Ishikawa (cell line): Measurements from ENCODE around the gene RPTOR.

ENCODE experiments used
- CEBPB ChIP-seq: IDR thresholded peaks from 2 replicates; pipeline ENCODE4 v1.6.1; 2012
- CREB1 ChIP-seq: IDR thresholded peaks from 2 replicates; pipeline ENCODE4 v1.6.1; 2012; ENCODE audit warnings: low read depth
- EGR1 ChIP-seq: IDR thresholded peaks from 2 replicates; pipeline ENCODE4 v1.6.1; 2012
- EP300 ChIP-seq: IDR thresholded peaks from 2 replicates; pipeline ENCODE4 v1.6.1; 2012; ENCODE audit warnings: borderline replicate concordance
- FOXM1 ChIP-seq: IDR thresholded peaks from 2 replicates; pipeline ENCODE4 v1.6.1; 2012; ENCODE audit warnings: low read depth, borderline replicate concordance
- NFIC ChIP-seq: IDR thresholded peaks from 2 replicates; pipeline ENCODE4 v1.6.1; 2012
- RAD21 ChIP-seq: IDR thresholded peaks from 2 replicates; pipeline ENCODE4 v1.6.1; 2012; ENCODE audit warnings: low read depth
- TAF1 ChIP-seq: IDR thresholded peaks from 2 replicates; pipeline ENCODE4 v1.6.1; 2012; ENCODE audit warnings: low read depth, mild to moderate bottlenecking
- TCF12 ChIP-seq: IDR thresholded peaks from 2 replicates; pipeline ENCODE4 v1.6.1; 2012; ENCODE audit warnings: low read depth
- TEAD4 ChIP-seq: IDR thresholded peaks from 2 replicates; pipeline ENCODE4 v1.6.1; 2012
- YY1 ChIP-seq: IDR thresholded peaks from 2 replicates; pipeline ENCODE4 v1.6.1; 2012; ENCODE audit warnings: low read depth
- ZBTB7A ChIP-seq: IDR thresholded peaks from 2 replicates; pipeline ENCODE4 v1.6.1; 2012; ENCODE audit warnings: low read depth
- TF ChIP-seq, protein P1 (sequence below): IDR thresholded peaks from 2 replicates; pipeline ENCODE4 v1.6.1; 2012
- TF ChIP-seq, protein P2 (sequence below): IDR thresholded peaks from 2 replicates; pipeline ENCODE4 v1.6.1; 2012; ENCODE audit warnings: low read depth, mild to moderate bottlenecking
- TF ChIP-seq, protein P3 (sequence below): IDR thresholded peaks from 2 replicates; pipeline ENCODE4 v1.6.1; 2012

The RPTOR gene

DNA sequence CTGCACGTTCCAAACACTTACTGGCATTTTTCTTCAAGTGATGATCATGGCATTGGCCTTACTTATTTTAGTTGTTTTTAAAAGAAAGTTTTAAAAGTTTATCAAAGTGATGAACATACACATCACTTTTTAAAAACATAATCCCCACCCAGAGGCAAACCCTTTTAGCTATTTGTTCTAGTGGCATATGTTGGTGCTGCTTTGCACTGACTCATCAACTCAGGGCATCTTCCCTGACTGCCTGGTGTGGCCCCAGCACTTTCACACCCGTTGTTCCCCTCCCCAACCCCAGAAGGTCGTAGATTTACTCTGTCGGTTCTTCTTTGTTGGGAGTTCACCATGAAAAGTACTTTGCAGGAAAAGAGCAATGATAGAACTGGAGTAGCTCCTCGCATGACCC, 161.3 kb downstream of the RPTOR start:
- TF ChIP-seq, protein P1, sequence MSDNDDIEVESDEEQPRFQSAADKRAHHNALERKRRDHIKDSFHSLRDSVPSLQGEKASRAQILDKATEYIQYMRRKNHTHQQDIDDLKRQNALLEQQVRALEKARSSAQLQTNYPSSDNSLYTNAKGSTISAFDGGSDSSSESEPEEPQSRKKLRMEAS = no peak
- no peak for TF ChIP-seq YY1
- no peak for TF ChIP-seq EP300
- no peak for TF ChIP-seq TEAD4
- TF ChIP-seq TCF12 = no peak
- no peak for TF ChIP-seq CEBPB
- TF ChIP-seq, protein P2, sequence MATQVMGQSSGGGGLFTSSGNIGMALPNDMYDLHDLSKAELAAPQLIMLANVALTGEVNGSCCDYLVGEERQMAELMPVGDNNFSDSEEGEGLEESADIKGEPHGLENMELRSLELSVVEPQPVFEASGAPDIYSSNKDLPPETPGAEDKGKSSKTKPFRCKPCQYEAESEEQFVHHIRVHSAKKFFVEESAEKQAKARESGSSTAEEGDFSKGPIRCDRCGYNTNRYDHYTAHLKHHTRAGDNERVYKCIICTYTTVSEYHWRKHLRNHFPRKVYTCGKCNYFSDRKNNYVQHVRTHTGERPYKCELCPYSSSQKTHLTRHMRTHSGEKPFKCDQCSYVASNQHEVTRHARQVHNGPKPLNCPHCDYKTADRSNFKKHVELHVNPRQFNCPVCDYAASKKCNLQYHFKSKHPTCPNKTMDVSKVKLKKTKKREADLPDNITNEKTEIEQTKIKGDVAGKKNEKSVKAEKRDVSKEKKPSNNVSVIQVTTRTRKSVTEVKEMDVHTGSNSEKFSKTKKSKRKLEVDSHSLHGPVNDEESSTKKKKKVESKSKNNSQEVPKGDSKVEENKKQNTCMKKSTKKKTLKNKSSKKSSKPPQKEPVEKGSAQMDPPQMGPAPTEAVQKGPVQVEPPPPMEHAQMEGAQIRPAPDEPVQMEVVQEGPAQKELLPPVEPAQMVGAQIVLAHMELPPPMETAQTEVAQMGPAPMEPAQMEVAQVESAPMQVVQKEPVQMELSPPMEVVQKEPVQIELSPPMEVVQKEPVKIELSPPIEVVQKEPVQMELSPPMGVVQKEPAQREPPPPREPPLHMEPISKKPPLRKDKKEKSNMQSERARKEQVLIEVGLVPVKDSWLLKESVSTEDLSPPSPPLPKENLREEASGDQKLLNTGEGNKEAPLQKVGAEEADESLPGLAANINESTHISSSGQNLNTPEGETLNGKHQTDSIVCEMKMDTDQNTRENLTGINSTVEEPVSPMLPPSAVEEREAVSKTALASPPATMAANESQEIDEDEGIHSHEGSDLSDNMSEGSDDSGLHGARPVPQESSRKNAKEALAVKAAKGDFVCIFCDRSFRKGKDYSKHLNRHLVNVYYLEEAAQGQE = no peak
- TF ChIP-seq, protein P3, sequence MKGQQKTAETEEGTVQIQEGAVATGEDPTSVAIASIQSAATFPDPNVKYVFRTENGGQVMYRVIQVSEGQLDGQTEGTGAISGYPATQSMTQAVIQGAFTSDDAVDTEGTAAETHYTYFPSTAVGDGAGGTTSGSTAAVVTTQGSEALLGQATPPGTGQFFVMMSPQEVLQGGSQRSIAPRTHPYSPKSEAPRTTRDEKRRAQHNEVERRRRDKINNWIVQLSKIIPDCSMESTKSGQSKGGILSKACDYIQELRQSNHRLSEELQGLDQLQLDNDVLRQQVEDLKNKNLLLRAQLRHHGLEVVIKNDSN = no peak
- TF ChIP-seq NFIC = no peak
- TF ChIP-seq EGR1 = no peak
- no peak for TF ChIP-seq CREB1
- no peak for TF ChIP-seq ZBTB7A
- TF ChIP-seq RAD21 = no peak
- TF ChIP-seq TAF1 = no peak
- TF ChIP-seq FOXM1 = no peak

DNA sequence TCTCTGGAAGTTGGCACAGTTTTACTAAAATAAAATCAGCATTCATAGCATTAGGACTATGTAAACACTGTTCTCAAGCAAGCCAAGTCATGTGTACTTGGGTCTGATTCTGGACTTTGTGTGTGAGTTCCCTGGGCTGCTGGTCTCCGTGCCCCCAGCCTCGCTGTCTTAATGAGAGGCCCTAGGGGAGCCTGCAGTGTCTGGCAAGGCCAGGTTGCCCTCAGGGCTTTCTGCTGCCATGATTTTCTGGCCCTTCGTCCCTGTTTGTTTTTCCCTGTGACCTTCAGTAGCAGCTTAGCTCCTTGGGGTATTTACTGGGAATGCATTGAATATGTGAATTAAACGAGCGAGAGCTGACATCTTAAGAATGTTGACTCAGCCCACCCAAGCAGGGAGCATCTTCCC, 161.8 kb downstream of the RPTOR start:
- TF ChIP-seq ZBTB7A = no peak
- no peak for TF ChIP-seq CEBPB
- TF ChIP-seq EGR1 = no peak
- TF ChIP-seq, protein P3 = no peak
- TF ChIP-seq EP300 = no peak
- TF ChIP-seq, protein P2 = no peak
- no peak for TF ChIP-seq NFIC
- no peak for TF ChIP-seq CREB1
- no peak for TF ChIP-seq TCF12
- no peak for TF ChIP-seq FOXM1
- no peak for TF ChIP-seq TAF1
- TF ChIP-seq, protein P1 = no peak

DNA sequence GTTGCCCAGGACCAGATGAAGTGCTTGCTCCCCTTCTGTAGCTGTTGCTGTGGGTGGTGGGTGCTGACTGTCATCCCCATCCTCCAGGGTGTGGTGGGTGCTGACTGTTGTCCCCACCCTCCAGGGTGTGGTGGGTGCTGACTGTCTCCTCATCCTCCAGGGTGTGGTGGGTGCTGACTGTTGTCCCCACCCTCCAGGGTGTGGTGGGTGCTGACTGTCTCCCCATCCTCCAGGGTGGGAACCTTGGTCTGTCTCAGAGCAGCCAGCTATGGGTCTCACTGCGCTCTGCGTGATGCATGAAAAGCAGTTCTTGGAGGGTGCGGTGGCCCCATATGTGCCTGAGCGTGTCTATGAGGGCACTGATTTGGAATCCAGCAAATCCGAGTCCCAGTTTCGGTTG, 163.8 kb downstream of the RPTOR start:
- TF ChIP-seq, protein P3 = no peak
- TF ChIP-seq, protein P1 = no peak
- no peak for TF ChIP-seq TAF1
- no peak for TF ChIP-seq TEAD4
- TF ChIP-seq CREB1 = no peak
- TF ChIP-seq, protein P2 = no peak
- TF ChIP-seq EGR1 = no peak
- TF ChIP-seq YY1 = no peak
- TF ChIP-seq CEBPB = no peak
- no peak for TF ChIP-seq RAD21
- TF ChIP-seq ZBTB7A = no peak
- no peak for TF ChIP-seq TCF12
- no peak for TF ChIP-seq NFIC
- no peak for TF ChIP-seq FOXM1
- no peak for TF ChIP-seq EP300

DNA sequence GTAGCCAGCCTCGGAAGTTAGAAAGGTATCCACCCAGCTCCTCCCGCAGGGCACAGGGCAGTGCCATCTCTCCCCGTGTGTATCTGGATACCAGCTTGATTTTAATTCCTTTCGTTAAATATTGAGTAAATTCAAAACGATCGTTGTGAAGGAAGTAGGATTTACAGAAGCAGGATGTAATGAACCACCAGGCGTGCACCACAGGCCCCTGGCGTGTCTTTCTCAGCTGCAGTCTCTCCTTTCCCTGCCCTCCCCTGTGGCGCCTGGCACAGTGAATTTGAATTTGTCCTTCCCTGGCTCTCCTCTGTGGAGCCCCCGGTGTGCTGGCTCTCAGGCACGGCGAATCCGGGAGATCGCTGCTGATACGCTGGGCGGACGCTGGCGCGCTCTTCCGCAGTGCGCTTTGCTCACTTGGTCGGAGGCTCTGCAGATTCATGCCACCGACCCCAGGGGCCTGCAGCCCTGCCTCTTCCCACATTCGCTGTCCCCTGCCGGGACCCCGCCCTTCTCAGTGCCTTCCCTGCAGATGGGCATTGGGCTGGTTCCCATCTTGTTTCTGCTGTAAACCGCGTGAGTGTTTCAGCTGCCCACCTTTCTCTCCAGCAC, 164.6 kb downstream of the RPTOR start:
- TF ChIP-seq NFIC (no peak), TCF12 (no peak), CREB1 (no peak), EP300 (no peak), CEBPB (no peak), FOXM1 (no peak), EGR1 (no peak), TAF1 (no peak)
- TF ChIP-seq, protein P2 = no peak
- TF ChIP-seq, protein P1 = no peak
- TF ChIP-seq, protein P3 = no peak
